GM12874 (cell line): ENCODE data around the gene CDCA4.

Experiments
- CTCF ChIP-seq: IDR thresholded peaks from 2 replicates; pipeline ENCODE4 v1.5.1; 2011; ENCODE audit warnings: low read depth, mild to moderate bottlenecking, control low read depth, low read length, moderate library complexity; ENCODE audit not compliant: insufficient read depth

Gene CDCA4

GRCh38 chr14:105053996-105054395, 33.1 kb upstream of the CDCA4 start:
- TF ChIP-seq CTCF, result no peak

GRCh38 chr14:105053421-105053820, 32.5 kb upstream of the CDCA4 start:
- no peak for TF ChIP-seq CTCF

- TF ChIP-seq CTCF, result no peak
Measured at GRCh38 chr14:105052110-105052458, 31.2 kb upstream of the CDCA4 start.

GRCh38 chr14:105051182-105052109, 30.6 kb upstream of the CDCA4 start:
- TF ChIP-seq CTCF, result no peak

- TF ChIP-seq CTCF, result no peak
Measured at GRCh38 chr14:105050551-105050897, 29.6 kb upstream of the CDCA4 start.

GRCh38 chr14:105049753-105050550, 29.1 kb upstream of the CDCA4 start:
- no peak for TF ChIP-seq CTCF

GRCh38 chr14:105047283-105048016, 26.6 kb upstream of the CDCA4 start:
- no peak for TF ChIP-seq CTCF
